K562 (cell line): ENCODE data around the gene ZNF77. TPM values are rescaled to one million over a fixed set of nuclear protein-coding genes. Genes with fewer than 3 reads are reported as not detected.
A peak's percentile ranks its signal among the peaks of the same experiment; 100 is the strongest.

ENCODE experiments used
- ATAC-seq: fragments of 200-7000 bp; cut with Tn5 transposase; 3 replicates; pipeline ENCODE4 v1.9.1; 2020; ENCODE audit warnings: moderate library complexity
- BruUV-seq: library from RNA; stranded (reverse); fragments of 400-500 nt; replicated peaks from 2 replicates; lab custom pipeline; 2021; lab: Mats Ljungman, UMichigan
- CTCF ChIA-PET: fragments of 300-600 bp; formaldehyde crosslinking; extraction: SDS; loops from one replicate; lab custom pipeline; 2021; ENCODE audit warnings: low intra/inter-chr PET ratio; lab: Yijun Ruan, JAX
- POLR2A ChIA-PET: fragments of 300-600, 350-650 bp; sonication (Branson Sonifier 250); formaldehyde crosslinking; extraction: SDS; loops from one replicate; lab custom pipeline; 2021; ENCODE audit warnings: antibody characterized with exemption, inconsistent platforms; lab: Yijun Ruan, JAX
- DNase-seq, 4 experiments: peaks; one replicate each; pipeline versions ENCODE4 v3.0.0 to v3.0.0-alpha.2; 2011 to 2018; ENCODE audit warnings: low spot score in 3 of 4, mixed read lengths in 3 of 4; ENCODE audit errors: extremely low read depth in 1 of 4
- FAIRE-seq: peaks from 2 replicates; lab custom pipeline; 2011; peaks lifted over from hg19 to GRCh38; lab: Jason Lieb, UNC
- H2AFZ ChIP-seq: 2 replicates; pipeline ENCODE4 v1.6.0; 2011; ENCODE audit warnings: low read depth, low read length, control low read depth, inconsistent platforms
- H3K27ac ChIP-seq: fragments of 200-600 bp; 3 replicates; pipeline ENCODE4 v1.8.0; 2011; ENCODE audit warnings: low read depth, mild to moderate bottlenecking, control low read depth, inconsistent platforms, low read length, moderate library complexity, mixed read lengths; ENCODE audit errors: extremely low read depth
- H3K27me3 ChIP-seq, 2 experiments: fragments of 300-600 bp in 1 of 2; 2 replicates in 1 of 2; 3 replicates in 1 of 2; pipeline versions ENCODE4 v1.6.0 to v1.8.0; 2011; ENCODE audit warnings: inconsistent platforms in 2 of 2, low read length in 2 of 2, mild to moderate bottlenecking in 1 of 2, mixed read lengths in 1 of 2, moderate library complexity in 1 of 2; ENCODE audit not compliant: control insufficient read depth in 2 of 2, insufficient read depth in 2 of 2
- H3K36me3 ChIP-seq: fragments of 300-600 bp; 3 replicates; pipeline ENCODE4 v1.8.0; 2011; ENCODE audit warnings: mild to moderate bottlenecking, low read length, inconsistent platforms; ENCODE audit not compliant: control insufficient read depth, insufficient read depth
- H3K4me1 ChIP-seq, 2 experiments: fragments of 200-600 bp in 1 of 2; replicated peaks in 1 of 2; 2 replicates in 1 of 2; 3 replicates in 1 of 2; pipeline versions ENCODE4 v1.5.1 to v1.8.0; 2011; ENCODE audit warnings: inconsistent platforms in 2 of 2, low read length in 2 of 2, mild to moderate bottlenecking in 1 of 2, mixed read lengths in 1 of 2, moderate library complexity in 1 of 2; ENCODE audit not compliant: control insufficient read depth in 2 of 2, insufficient read depth in 2 of 2
- H3K4me2 ChIP-seq: 2 replicates; pipeline ENCODE4 v1.6.1; 2011; ENCODE audit warnings: low read length, control low read depth, inconsistent platforms, mixed read lengths; ENCODE audit not compliant: insufficient read depth
- H3K4me3 ChIP-seq: fragments of 200-600 bp; sonication (generic), shearing (Covaris generic); 2 replicates; pipeline ENCODE4 v1.5.1; 2016; ENCODE audit warnings: control low read depth, inconsistent platforms
- H3K79me2 ChIP-seq: fragments of 200-600 bp; 3 replicates; pipeline ENCODE4 v1.8.0; 2011; ENCODE audit warnings: low read length, inconsistent platforms; ENCODE audit not compliant: control insufficient read depth, insufficient read depth
- H3K9ac ChIP-seq, 2 experiments: 2 replicates each; pipeline versions ENCODE4 v1.6.0 to v1.6.1; 2011; ENCODE audit warnings: low read depth in 2 of 2, low read length in 2 of 2, control low read depth in 1 of 2, inconsistent platforms in 1 of 2, mild to moderate bottlenecking in 1 of 2, mixed read lengths in 1 of 2; ENCODE audit not compliant: insufficient read depth in 1 of 2
- H3K9me1 ChIP-seq: one replicate; pipeline ENCODE4 v1.6.0; 2011; ENCODE audit warnings: inconsistent platforms, mild to moderate bottlenecking, low read length, moderate library complexity; ENCODE audit not compliant: control insufficient read depth, insufficient read depth
- H3K9me3 ChIP-seq: replicated peaks from 2 replicates; pipeline ENCODE4 v1.5.1; 2011; ENCODE audit warnings: low read depth, low read length, inconsistent platforms; ENCODE audit not compliant: control insufficient read depth, insufficient read depth
- H4K20me1 ChIP-seq: replicated peaks from 2 replicates; pipeline ENCODE4 v1.6.1; 2011; ENCODE audit warnings: low read length, inconsistent platforms, mixed read lengths; ENCODE audit not compliant: control insufficient read depth, insufficient read depth
- RBM25 ChIP-seq: fragments of 200-400 bp; formaldehyde crosslinking; IDR thresholded peaks from 2 replicates; pipeline ENCODE4 v1.6.1; 2018; ENCODE audit warnings: low read length, low read depth, moderate library complexity; ENCODE audit not compliant: severe bottlenecking
- SMAD2 ChIP-seq: fragments of 150-350 bp; IDR thresholded peaks from 2 replicates; pipeline ENCODE4 v1.6.1; 2014; ENCODE audit warnings: low read depth, mild to moderate bottlenecking, low read length
- SMAD3 ChIP-seq: fragments of 450-650 bp; formaldehyde crosslinking; conservative IDR thresholded peaks from 2 replicates; pipeline ENCODE4 v1.4.0; 2020; ENCODE audit warnings: mild to moderate bottlenecking
- ZHX1 ChIP-seq: fragments of 150-350 bp; conservative IDR thresholded peaks from 2 replicates; pipeline ENCODE4 v1.6.1; 2014; ENCODE audit warnings: low read length
- ZNF121 ChIP-seq: sonication (generic); formaldehyde crosslinking; conservative IDR thresholded peaks from 2 replicates; pipeline ENCODE4 v1.8.0; 2022; ENCODE audit warnings: missing genetic modification reagents
- ZNF431 ChIP-seq: sonication (generic); formaldehyde crosslinking; IDR thresholded peaks from 2 replicates; pipeline ENCODE4 v1.8.0; 2022; ENCODE audit warnings: mild to moderate bottlenecking, missing genetic modification reagents
- whole genome bisulfite sequencing: fragments of 100-300 bp; shearing (Covaris generic); methylation state at CpG from one replicate; pipeline ENCODE4 v1.1.6; 2016; ENCODE audit warnings: low coverage, mixed read lengths; ENCODE audit not compliant: insufficient coverage; ENCODE audit errors: missing lambda C conversion rate; 5-methylcytosine and 5-hydroxymethylcytosine counted together
- in situ Hi-C: fragments of 300-500 bp; cut with MboI; formaldehyde crosslinking; loops from 4 replicates; pipeline ENCODE4 v1.15.0; 2018; ENCODE audit warnings: inconsistent platforms, mixed read lengths
- intact Hi-C: fragments of 100-400 bp; cut with micrococcal nuclease; formaldehyde crosslinking; loops from 2 replicates; pipeline ENCODE4 v1.14.2; 2022
- polyA plus RNA-seq, 8 experiments: library from polyadenylated mRNA; depleted of rRNA in 4 of 8; stranded (reverse) in 5 of 8; unstranded in 3 of 8; fragments of >200 nt; fragmentation: Nextera tagmentation in 2 of 8; fragmentation: Illumina TruSeq in 1 of 8; extraction: Ambion mirVana in 2 of 8; extraction: Trizol in 1 of 8; gene quantifications; 2 replicates each; pipeline versions ENCODE4 v1.2.1 to v1.2.3, GENCODE V29; 2011 to 2014; ENCODE audit warnings: inconsistent platforms in 1 of 8, missing spikeins in 1 of 8
- total RNA-seq, 7 experiments: library from RNA; depleted of rRNA in 6 of 7; stranded (reverse); fragments of >200 nt in 6 of 7; fragmentation: Illumina TruSeq in 2 of 7; extraction: Trizol in 2 of 7; gene quantifications; 2 replicates each; pipeline versions ENCODE4 v1.2.1 to v1.2.3, GENCODE V29; 2011 to 2021; ENCODE audit warnings: low replicate concordance in 1 of 7

Gene ZNF77
- total and polyA plus RNA-seq, 9 of the 15 experiments (the other 6 are each of a cell fraction or from before 2014, with no cell fraction given): 4.3 to 14.5 (median 7.7) TPM

DNA sequence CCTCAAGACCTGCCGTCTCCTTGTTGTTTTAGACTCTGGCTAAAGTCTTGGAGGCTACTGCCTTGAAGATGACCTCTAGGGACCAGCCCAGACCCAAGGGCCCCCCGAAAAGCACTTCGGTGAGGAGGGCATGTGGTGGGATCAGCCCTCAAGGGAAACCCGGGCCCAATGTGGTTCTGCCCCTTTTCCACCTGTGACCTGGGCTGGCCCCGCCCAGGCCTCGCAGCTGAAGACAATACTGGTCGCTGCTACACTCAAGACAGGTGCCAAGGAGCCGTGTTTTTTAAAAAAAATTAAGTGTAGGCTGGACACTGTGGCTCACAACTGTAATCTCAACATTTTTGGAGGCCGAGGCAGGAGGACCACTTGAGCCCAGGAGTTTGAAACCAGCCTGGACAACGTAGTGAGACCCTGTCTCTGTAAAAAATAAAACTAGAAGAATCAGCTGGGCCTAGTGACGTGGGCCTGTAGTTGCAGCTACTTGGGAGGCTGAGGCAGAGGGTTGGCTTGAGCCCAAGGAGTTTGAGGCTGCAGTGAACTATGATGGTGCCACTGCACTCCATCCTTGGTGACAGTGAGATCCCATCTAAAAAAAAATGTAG lies 33.5 kb upstream of the ZNF77 start:
- FAIRE-seq: no peak
- no peaks in the 10 kb centered on the region for H3K9me1 ChIP-seq
- H3K4me1 ChIP-seq: peaks cover 15 to 47% of the 10 kb centered on the region in 2 experiments
- peak overlapping the region; percentile 85 for H3K4me2 ChIP-seq
- H3K79me2 ChIP-seq: no peaks in the 10 kb centered on the region
- peak overlapping the region; percentile 35; the same call in 1 of the 2 replicates for H3K4me3 ChIP-seq
- H3K27me3 ChIP-seq: no peaks in the 10 kb centered on the region
- CTCF ChIA-PET: no interaction called here
- BruUV-seq: no TSS peak
- no peak for TF ChIP-seq ZNF431 (CRISPR knock-in tag)
- TF ChIP-seq ZNF121 (CRISPR knock-in tag): peak; percentile 88
- TF ChIP-seq SMAD3 (CRISPR knock-in tag): no peak
- TF ChIP-seq SMAD2: no peak
- TF ChIP-seq RBM25: peak; percentile 54
- TF ChIP-seq ZHX1: no peak
- TF ChIP-seq, all 486 proteins: peak for 2
- Histone ChIP-seq H2AFZ (0 out of 2 replicates have a peak overlapping the region, but pooled peaks have one; percentile 90), H3K9ac (peak overlapping the region; percentile 53 to 80; a peak in 3 of 4 replicates), H3K27ac (peak overlapping the region; percentile 73; the same call in 1 of the 3 replicates), H3K9me3 (no peaks in the 10 kb centered on the region), H4K20me1 (no peaks in the 10 kb centered on the region), H3K36me3 (no peaks in the 10 kb centered on the region)
- POLR2A ChIA-PET: interaction anchor here (0.7 to 1.4 kb wide), 5 partner anchors 9 to 44 kb away, joined by 3 to 5 read pairs (median 3); no protein-coding TSS in a partner anchor
- no peak for ATAC-seq
- intact Hi-C loops: no loop called here
- WGBS: 68% methylated on average over 11 of the region's 11 CpGs
- in situ Hi-C loops: no loop called here
- no peak for DNase-seq
